AG08396 (cell line): Measurements from ENCODE around the gene DENND6A.
"Not testable (repeated sequence)": the region's sequence is repeated elsewhere in the genome, so short reads cannot be mapped to it uniquely, and the experiment has no call there.

Experiments used
- DNase-seq: peaks from one replicate; pipeline ENCODE4 v3.0.0; 2012; ENCODE audit warnings: low spot score, mixed read lengths

DENND6A gene, protein sequence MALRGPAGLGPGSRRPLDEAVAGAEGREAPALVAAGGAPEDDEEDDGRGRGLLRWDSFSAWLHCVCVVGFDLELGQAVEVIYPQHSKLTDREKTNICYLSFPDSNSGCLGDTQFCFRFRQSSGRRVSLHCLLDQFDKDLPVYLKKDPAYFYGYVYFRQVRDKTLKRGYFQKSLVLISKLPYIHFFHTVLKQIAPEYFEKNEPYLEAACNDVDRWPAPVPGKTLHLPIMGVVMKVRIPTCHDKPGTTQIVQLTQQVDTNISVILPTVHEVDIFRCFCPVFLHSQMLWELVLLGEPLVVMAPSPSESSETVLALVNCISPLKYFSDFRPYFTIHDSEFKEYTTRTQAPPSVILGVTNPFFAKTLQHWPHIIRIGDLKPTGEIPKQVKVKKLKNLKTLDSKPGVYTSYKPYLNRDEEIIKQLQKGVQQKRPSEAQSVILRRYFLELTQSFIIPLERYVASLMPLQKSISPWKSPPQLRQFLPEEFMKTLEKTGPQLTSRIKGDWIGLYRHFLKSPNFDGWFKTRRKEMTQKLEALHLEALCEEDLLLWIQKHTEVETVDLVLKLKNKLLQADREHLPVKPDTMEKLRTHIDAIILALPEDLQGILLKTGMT

GRCh38 chr3:57692396-57693147 lies at the start of gene DENND6A:
Gene DENND6A (minus strand): TSS chr3:57693077. CDS start chr3:57693018, 59 bp downstream.
- DNase-seq: peak; percentile 99

DNA sequence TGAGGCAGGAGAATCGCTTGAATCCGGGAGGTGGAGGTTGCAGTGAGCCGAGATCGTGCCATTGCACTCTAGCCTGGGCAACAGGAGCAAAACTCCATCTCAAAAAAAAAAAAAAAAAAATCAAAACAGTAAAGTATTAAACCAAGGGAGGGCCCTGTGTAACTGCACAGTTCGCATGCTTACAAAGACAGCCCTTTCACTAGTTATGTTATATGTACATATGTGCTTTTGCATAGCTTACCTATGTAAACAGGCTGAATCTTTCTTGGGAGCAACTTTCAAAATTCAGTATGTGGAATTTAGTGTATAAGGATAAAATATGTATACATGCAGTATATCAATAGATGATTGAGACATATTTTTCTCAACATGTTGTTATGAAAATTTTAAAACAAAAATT lies 47.1 kb upstream of the DENND6A start:
- no peak for DNase-seq

- DNase-seq: no peak
Observed at GRCh38 chr3:57738391-57738790, 45.5 kb upstream of the DENND6A start.

- DNase-seq: no peak
Observed at GRCh38 chr3:57737840-57738239, 45.0 kb upstream of the DENND6A start.

GRCh38 chr3:57735405-57735804 lies 42.5 kb upstream of the DENND6A start:
- DNase-seq: no peak

DNA sequence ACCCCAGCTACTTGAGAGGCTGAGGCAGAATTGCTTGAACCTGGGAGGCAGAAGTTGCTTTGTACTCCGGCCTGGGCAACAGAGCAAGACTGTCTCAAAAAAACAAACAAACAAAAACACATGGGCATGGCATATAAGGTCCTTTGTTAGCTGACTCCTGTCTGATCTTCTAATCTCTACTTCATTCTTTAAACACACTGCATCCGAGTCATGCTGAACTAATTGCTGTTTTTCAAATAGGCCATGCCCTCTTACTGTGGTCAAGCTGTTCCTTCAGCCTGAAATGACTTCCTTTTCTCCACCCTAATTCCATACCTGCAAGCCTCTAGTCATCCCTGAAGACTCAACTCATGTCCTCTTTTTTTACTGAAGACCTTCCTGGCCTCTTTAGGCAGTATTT lies 40.9 kb upstream of the DENND6A start:
- peak; percentile 19 for DNase-seq

DNA sequence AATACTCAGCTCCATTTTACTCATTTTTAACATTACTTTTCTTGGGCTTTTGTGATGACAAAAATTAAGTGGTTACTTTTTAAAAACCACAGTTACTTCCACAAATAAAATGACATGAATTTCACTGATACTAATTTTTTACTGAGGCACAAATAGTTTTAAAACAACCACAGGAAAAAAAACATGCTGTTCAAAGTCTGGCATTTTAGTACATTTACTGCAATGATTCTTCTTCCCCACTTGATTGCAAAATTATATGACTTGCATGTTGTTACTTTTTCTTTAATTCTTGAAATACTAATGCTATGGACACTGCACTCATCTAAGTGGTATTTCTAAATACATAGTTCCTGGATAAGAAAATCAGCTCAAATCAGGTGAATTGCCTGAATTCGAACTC lies 38.4 kb upstream of the DENND6A start:
- DNase-seq: no peak

DNA sequence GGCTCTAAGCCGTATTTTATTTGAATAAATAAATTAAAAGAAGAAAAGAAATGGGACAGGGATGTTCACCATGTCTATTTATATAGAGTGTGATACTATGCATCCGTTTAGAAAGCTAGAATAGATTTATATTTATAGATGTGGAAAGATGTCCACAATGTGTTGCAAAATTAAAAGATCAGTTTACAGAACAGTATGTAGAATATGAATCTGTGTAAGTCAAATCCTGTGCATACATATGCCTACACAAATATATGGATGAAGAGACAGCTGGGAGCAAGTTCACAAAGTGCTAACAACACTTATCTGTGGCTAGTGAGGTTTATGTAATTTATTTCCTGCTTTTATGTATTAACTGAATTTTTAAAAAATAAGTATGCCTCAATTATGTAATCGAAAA lies 37.8 kb upstream of the DENND6A start:
- DNase-seq: no peak

GRCh38 chr3:57729334-57730045 lies 36.6 kb upstream of the DENND6A start:
- DNase-seq: peak; percentile 16

GRCh38 chr3:57727106-57727505 lies 34.2 kb upstream of the DENND6A start:
- DNase-seq: no peak

- no peak for DNase-seq
Observed at GRCh38 chr3:57726397-57726796, 33.5 kb upstream of the DENND6A start.

GRCh38 chr3:57718118-57718517 lies 25.2 kb upstream of the DENND6A start:
- DNase-seq: no peak

GRCh38 chr3:57717205-57717868 lies 24.5 kb upstream of the DENND6A start:
- DNase-seq: no peak

GRCh38 chr3:57715686-57716085 lies 22.8 kb upstream of the DENND6A start:
- no peak for DNase-seq

- DNase-seq: no peak
Observed at GRCh38 chr3:57709559-57709958, 16.7 kb upstream of the DENND6A start.

DNA sequence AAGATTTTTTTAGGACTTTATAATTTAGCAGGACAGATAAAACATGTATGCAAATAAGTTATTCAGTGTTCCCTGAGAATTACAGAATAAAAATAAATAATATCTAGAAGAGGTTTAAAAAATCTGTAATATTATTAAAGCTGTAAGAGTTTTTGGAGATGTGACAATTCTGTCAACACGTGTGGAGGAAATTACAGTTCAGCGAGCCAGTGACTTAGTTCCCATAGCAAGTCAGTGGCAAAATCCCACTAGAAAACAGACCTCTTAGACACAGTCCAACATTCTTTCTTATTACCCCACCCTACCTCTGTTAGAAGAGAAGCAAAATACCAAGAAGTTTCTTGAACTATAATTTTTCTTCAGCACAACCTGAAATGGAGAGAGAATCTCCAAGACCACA lies 16.2 kb upstream of the DENND6A start:
- DNase-seq: no peak

- peak; percentile 44 for DNase-seq
Observed at GRCh38 chr3:57706462-57706861, 13.6 kb upstream of the DENND6A start.

- DNase-seq: not testable (repeated sequence)
Observed at GRCh38 chr3:57705351-57705750, 12.5 kb upstream of the DENND6A start.

DNA sequence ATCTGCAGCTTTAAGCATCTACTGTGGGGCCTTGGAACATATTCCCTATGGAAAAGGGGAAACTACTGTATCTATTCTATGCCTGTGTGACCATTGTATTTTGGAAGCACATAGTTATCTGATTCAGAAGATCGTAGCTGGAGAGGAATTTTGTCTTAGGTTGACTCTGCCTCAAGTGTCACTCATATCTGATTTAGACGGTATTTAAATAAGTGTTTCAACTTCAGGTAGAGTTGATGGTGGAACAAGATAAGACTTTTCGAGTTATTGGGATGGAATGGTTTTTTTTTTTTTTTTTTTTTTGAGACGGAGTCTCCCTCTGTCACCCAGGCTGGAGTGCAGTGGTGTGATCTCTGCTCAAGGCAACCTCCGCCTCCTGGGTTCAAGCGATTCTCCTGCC lies 8.9 kb upstream of the DENND6A start:
- DNase-seq: no peak

GRCh38 chr3:57700737-57701136 lies 7.9 kb upstream of the DENND6A start:
- DNase-seq: no peak

- DNase-seq: no peak
Observed at GRCh38 chr3:57699591-57699990, 6.7 kb upstream of the DENND6A start.
